GM21825 (cell line): ENCODE results near the gene PTPRA.
"Not testable (repeated sequence)": the region's sequence is repeated elsewhere in the genome, so short reads cannot be mapped to it uniquely, and the experiment has no call there.

Experiments
- ATAC-seq: cut with Tn5 transposase; IDR thresholded peaks from one replicate; pipeline ENCODE4 v1.9.1; 2021; ENCODE audit warnings: mild to moderate bottlenecking, moderate library complexity; ENCODE audit not compliant: unreplicated experiment

Gene PTPRA

GRCh38 chr20:3067139-3068014 is 194.1 kb downstream of the PTPRA start:
- ATAC-seq = no peak

GRCh38 chr20:3068075-3068474 is 194.8 kb downstream of the PTPRA start:
- ATAC-seq = no peak

- ATAC-seq = no peak
Observed at GRCh38 chr20:3068986-3069900, 196.0 kb downstream of the PTPRA start.

GRCh38 chr20:3070725-3071124 is 197.4 kb downstream of the PTPRA start:
- ATAC-seq = no peak

- no peak for ATAC-seq
Observed at GRCh38 chr20:3071266-3071609, 198.0 kb downstream of the PTPRA start.

- ATAC-seq = no peak
Observed at GRCh38 chr20:3071610-3072529, 198.6 kb downstream of the PTPRA start, which contains the start of gene OXT. Gene OXT (plus strand): TSS chr20:3071620. CDS start chr20:3071656, 36 bp downstream.

- no peak for ATAC-seq
Observed at GRCh38 chr20:3072530-3073250, 199.4 kb downstream of the PTPRA start.

- ATAC-seq = not testable (repeated sequence)
Observed at GRCh38 chr20:3073251-3073643, 200.0 kb downstream of the PTPRA start.

- no peak for ATAC-seq
Observed at GRCh38 chr20:3074812-3075211, 201.5 kb downstream of the PTPRA start.

GRCh38 chr20:3075315-3075714 is 202.0 kb downstream of the PTPRA start:
- not testable (repeated sequence) for ATAC-seq

GRCh38 chr20:3077618-3078134 is 204.4 kb downstream of the PTPRA start:
- no peak for ATAC-seq

GRCh38 chr20:3080939-3081388 is 207.7 kb downstream of the PTPRA start:
- no peak for ATAC-seq

GRCh38 chr20:3081641-3082040 is 208.4 kb downstream of the PTPRA start:
- no peak for ATAC-seq

- ATAC-seq = no peak
Observed at GRCh38 chr20:3082306-3082951, 209.1 kb downstream of the PTPRA start.

GRCh38 chr20:3082955-3083952 is 210.0 kb downstream of the PTPRA start:
- ATAC-seq = no peak

- ATAC-seq = no peak
Observed at GRCh38 chr20:3084283-3084985, 211.2 kb downstream of the PTPRA start, which contains the start of gene AVP. Gene AVP (minus strand): TSS chr20:3084724. CDS start chr20:3084674, 50 bp downstream.

- ATAC-seq = no peak
Observed at GRCh38 chr20:3084986-3085360, 211.7 kb downstream of the PTPRA start.
